Activated T-cell treated with anti-CD3 and anti-CD28 coated beads, Interleukin-2, amount 50 U/mL, for 4 hours (primary cell): Measurements from ENCODE around the gene OR2T1. TPM values are rescaled to one million over a fixed set of nuclear protein-coding genes. Genes with fewer than 3 reads are reported as not detected.
A peak's percentile ranks its signal among the peaks of the same experiment; 100 is the strongest.
"Not testable (repeated sequence)": the region's sequence is repeated elsewhere in the genome, so short reads cannot be mapped to it uniquely, and the experiment has no call there.

Experiments
- ATAC-seq, 2 donors: fragments of 200-7000 bp; cut with Tn5 transposase; one replicate each; pipeline ENCODE4 v1.10.0; 2021
- DNase-seq: peaks from one replicate; pipeline ENCODE4 v3.0.0-alpha.2; 2020
- H3K27me3 Mint-ChIP-seq: one replicate; pipeline ENCODE4 v1.8.0; 2021; ENCODE audit warnings: low read depth, mixed read lengths
- H3K36me3 Mint-ChIP-seq: one replicate; pipeline ENCODE4 v1.8.0; 2022; ENCODE audit warnings: mixed read lengths; ENCODE audit not compliant: insufficient read depth
- H3K4me1 Mint-ChIP-seq: one replicate; pipeline ENCODE4 v1.8.0; 2021; ENCODE audit warnings: low read depth, mixed read lengths
- H3K4me3 Mint-ChIP-seq: one replicate; pipeline ENCODE4 v1.8.0; 2021; ENCODE audit warnings: mild to moderate bottlenecking, moderate library complexity, mixed read lengths
- H3K9me3 Mint-ChIP-seq: one replicate; pipeline ENCODE4 v1.8.0; 2021; ENCODE audit warnings: mixed read lengths
- total RNA-seq, 3 donors: library from RNA; stranded (reverse); gene quantifications; one replicate each; pipeline ENCODE4 v1.2.1, GENCODE V29; 2021

OR2T1 gene
- total RNA-seq, 3 donors from 2014 or later, result not detected

DNA sequence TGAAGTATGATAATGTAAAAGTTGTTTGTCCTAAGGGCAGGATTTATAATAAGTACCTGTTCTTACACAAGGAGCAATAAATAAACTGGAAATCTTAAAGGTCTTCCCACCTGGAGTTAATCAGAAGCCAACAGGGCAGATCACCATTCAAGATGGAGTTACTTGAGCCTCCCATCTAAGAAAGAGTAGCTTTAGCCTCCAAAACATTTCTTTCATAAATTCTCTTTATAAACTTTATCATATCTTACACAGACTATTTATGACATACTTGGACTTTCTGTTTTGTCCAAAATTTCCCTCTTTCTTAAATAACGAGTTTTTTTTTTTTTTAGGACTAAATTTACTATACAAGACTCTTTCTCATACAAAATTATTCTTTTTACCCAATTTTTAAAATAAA, 18.5 kb downstream of the OR2T1 start:
- ATAC-seq, result no peak
- no peak overlapping the region for H3K4me3 Mint-ChIP-seq

DNA sequence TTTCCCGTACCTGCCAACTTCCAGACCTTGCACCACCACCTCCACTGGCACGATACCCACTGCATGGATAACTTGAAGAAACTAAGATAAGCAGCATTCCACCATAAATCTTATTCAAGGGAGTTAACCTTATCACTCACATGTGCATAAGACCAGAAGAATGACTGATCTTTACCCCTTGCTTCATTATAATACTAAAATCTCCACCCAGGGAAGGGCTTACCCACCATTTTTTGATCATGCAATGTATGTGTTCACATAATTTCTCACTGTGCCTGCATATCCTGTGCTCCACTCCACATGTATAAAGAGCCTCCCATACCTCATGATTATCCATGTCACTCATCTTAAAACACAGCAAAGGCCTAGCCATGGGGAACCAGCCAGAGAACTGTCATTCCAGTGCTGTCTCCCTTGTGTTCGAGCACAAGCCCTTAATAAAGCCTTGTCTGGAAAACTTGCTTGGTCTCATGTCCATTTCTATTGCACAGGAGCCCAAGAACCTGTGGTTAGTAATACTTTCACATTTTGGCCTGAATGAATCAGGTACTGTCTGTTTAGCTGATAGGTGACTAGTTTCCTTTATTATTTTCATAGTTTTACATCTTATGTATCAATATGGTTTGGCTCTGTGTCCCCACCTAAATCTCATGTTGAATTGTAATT, 24.8 kb downstream of the OR2T1 start:
- not testable (repeated sequence) for ATAC-seq, H3K36me3 Mint-ChIP-seq, H3K9me3 Mint-ChIP-seq

More for the DNA sequence above, 18.5 kb downstream of the OR2T1 start:
- Mint-ChIP-seq H3K36me3 (no peaks in the 10 kb centered on the region), H3K4me1 (peaks cover 22% of the 10 kb centered on the region), H3K9me3 (peaks cover 14% of the 10 kb centered on the region), H3K27me3 (no peaks in the 10 kb centered on the region)
- no peak for DNase-seq

DNA sequence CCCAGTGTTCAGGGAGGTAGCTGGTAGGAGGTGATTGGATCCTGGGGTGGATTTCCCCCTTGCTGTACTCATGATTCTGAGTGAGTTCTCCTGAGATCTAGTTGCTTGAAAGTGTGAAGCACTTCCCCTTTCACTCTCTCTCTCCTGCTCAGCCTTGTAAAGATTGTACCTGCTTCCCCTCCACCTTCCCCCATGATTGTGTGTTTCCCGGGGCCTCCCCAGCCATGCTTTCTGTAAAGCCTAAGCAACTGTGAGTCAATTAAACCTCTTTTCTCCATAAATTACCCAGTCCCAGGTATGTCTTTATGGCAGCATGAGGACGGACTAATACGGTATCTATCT, 25.3 kb downstream of the OR2T1 start:
- not testable (repeated sequence) for ATAC-seq, H3K36me3 Mint-ChIP-seq, H3K27me3 Mint-ChIP-seq, DNase-seq, H3K4me1 Mint-ChIP-seq, H3K9me3 Mint-ChIP-seq, H3K4me3 Mint-ChIP-seq

More for the DNA sequence above, 24.8 kb downstream of the OR2T1 start:
- not testable (repeated sequence) for H3K4me1 Mint-ChIP-seq, DNase-seq, H3K27me3 Mint-ChIP-seq, H3K4me3 Mint-ChIP-seq

DNA sequence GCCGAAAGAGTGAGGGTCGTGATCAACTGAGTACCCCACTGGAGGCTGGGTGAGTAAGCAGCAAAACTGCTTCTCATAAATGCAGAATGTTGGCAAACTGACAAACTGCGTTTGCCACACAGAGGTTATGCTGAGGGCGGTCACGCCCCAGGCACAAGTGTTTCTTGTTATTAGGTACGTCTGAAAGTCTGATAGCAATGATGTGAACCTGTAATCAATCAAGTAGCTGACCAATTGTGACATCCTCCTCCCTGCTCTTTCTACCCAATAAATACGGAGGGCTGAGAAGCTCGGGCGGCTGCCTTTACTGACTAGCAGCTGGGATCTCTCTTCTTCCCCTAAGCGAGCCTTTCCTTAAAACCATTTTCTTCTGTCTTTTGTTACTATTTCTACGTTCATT, 28.8 kb downstream of the OR2T1 start:
- not testable (repeated sequence) for H3K4me1 Mint-ChIP-seq, H3K9me3 Mint-ChIP-seq, ATAC-seq, H3K36me3 Mint-ChIP-seq, H3K27me3 Mint-ChIP-seq, DNase-seq, H3K4me3 Mint-ChIP-seq

DNA sequence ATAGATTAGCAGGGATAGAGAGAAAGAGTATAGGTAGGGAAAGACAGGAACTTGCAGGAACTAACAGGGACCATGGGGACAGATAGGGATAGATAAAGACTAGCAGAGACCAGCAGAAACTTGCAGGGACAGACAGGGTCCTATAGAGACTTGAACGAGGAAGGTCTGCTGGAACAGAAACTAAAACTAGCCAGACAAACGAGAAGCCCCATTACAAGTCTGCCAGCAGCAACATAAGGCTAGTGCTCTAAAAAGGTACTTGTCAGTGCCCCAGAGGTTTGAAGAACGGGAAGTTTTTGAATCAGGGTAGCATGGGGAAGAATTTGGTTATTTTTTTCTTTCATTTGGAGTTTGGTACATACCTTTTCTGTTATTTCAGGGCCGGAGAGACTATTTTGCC, 29.4 kb downstream of the OR2T1 start:
- H3K4me3 Mint-ChIP-seq, H3K27me3 Mint-ChIP-seq, H3K4me1 Mint-ChIP-seq, H3K36me3 Mint-ChIP-seq, H3K9me3 Mint-ChIP-seq, DNase-seq, ATAC-seq: not testable (repeated sequence)

DNA sequence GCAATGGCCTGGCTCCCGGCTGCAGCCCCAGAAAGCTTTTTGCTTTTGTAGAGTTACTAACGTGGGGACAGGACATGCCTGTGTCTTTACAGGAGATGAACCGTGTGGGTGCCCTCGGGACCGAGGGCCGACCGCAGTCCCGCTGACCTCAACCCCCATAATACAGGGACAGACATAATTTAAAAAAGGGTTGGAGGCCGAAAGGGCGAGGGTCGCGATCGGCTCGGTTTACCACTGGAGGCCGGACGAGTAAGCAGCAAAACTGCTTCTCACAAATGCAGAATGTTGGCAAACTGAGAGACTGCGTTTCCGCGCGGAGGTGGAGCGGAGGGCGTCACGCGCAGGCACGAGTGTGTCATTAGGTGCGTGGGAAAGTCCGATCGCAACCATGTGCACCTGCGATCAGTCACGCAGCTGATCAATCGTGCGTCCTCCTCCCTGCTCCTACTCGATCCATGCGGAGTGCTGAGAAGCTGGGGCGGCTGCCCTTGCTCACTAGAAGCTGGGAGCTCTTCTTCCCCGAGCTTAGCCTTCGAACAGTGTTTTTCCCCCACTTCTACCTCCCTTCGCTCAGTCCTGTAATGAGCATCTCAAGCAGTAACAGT, 31.1 kb downstream of the OR2T1 start:
- ATAC-seq, H3K4me1 Mint-ChIP-seq, H3K27me3 Mint-ChIP-seq, H3K9me3 Mint-ChIP-seq, DNase-seq, H3K4me3 Mint-ChIP-seq, H3K36me3 Mint-ChIP-seq: not testable (repeated sequence)

DNA sequence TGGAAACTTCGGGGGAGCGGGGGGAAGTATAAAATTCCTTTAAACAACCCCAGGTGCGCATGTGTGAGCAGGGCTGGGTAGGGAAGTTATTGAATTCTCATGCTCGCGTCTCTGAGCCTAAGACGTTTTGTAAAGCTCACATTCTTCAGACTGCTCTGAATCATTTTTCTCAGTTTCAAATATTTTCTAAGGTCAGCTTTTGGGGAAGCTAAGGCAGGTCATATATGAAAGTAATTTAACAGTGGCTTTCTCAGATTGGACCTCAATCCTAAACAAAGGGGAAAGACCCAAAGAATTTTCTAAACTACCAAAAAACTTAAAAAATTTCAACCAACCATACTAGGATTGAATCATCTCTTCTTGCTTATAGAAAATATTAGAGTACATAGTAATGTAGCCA, 32.1 kb downstream of the OR2T1 start:
- ATAC-seq, H3K27me3 Mint-ChIP-seq, H3K36me3 Mint-ChIP-seq, DNase-seq, H3K4me3 Mint-ChIP-seq, H3K4me1 Mint-ChIP-seq, H3K9me3 Mint-ChIP-seq: not testable (repeated sequence)

DNA sequence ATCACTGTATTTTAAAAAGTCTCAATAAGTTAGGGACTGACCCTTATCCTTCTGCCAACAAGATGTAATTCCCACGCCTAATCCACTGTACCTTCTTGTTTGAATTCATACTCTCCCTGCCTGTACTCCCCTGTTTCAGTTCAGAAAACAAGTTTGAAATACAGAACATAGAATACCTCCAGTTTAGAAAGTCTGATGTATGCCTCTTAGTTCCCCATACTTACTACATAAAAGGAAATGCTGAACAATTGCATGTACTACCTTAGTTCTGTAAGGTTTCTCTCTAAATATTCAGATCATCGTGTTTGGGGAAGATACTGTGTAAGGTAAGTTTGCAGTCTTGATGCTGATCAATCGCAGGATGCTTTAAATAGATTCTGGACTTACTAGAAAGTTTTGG, 33.5 kb downstream of the OR2T1 start:
- not testable (repeated sequence) for H3K9me3 Mint-ChIP-seq, H3K27me3 Mint-ChIP-seq, H3K36me3 Mint-ChIP-seq, H3K4me3 Mint-ChIP-seq, ATAC-seq, DNase-seq, H3K4me1 Mint-ChIP-seq

DNA sequence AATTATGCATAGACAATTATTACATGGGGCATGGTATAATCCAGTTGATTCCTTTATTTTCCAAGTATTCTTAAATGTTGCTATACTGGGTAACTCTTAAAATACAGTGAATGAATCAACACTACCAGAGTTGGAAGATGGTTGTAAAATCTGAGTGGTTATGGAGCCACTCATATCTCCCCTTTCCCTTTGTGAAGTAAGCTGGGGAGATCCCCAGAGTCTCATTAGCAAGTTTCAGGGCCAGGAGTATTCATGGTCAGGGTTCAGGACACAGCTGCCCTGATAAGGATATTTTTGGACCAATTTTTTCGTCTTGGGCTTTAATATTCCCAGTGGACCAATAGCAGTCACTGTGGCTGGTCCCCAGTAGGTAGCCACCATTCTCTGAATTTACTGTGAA, 35.8 kb downstream of the OR2T1 start:
- ATAC-seq, H3K9me3 Mint-ChIP-seq, H3K4me3 Mint-ChIP-seq, H3K27me3 Mint-ChIP-seq, H3K36me3 Mint-ChIP-seq, DNase-seq, H3K4me1 Mint-ChIP-seq: not testable (repeated sequence)

DNA sequence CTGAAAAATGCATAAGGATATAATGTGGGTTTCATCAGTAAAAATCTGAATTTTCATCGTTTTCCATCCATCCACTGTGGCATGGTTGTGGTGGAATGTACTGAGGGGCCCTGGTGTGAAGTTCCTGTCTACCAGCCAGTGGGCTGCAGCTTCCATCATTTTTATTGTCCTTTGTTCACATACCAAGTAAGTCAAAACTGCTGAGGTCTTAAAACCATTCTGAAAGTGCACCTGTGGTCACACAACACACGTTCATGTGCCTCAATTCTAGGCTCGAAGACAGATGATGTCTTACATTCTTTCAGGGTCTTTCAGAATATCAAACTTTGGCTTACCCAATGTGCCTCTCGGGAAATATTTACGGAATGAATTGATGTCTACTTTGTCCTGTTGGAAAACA, 36.4 kb downstream of the OR2T1 start:
- DNase-seq, H3K4me3 Mint-ChIP-seq, H3K4me1 Mint-ChIP-seq, H3K9me3 Mint-ChIP-seq, H3K27me3 Mint-ChIP-seq, ATAC-seq, H3K36me3 Mint-ChIP-seq: not testable (repeated sequence)

DNA sequence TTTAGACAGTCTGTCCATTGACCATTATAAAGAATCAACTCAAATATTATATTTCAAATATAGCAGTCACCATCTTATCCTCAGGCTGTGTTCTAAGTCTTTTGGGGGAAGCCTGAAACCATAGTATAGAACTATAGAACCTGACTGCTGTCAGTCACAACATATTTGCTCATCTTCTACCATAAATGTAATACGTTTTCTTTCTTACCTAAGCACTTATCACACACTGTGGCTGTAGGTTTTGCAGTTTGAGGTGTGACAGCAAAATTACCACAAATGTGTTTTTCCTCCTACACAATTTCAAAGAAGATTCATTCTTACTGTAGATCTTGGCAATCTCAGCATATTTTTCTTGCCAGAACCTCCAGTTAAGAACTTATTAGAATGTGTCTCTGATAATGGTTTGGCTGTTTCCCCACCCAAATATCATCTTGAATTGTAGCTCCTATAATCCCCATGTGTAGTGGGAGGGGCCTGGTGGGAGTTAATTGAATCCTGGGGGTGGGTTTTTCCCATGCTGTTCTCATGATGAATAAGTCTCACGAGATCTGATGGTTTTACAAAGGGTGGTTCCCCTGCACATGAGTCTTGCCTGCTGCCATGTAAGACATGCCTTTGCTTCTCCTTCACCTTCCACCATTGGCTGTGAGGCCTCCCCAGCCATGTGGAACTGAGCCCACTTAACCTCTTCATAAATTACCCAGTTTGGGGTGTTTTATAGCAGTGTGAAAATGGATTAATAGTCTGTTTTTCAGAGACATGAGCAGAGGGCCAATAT, 39.8 kb downstream of the OR2T1 start:
- not testable (repeated sequence) for H3K36me3 Mint-ChIP-seq, DNase-seq, H3K4me3 Mint-ChIP-seq, H3K4me1 Mint-ChIP-seq, H3K27me3 Mint-ChIP-seq, H3K9me3 Mint-ChIP-seq
- ATAC-seq, result peak; percentile 30 to 38

DNA sequence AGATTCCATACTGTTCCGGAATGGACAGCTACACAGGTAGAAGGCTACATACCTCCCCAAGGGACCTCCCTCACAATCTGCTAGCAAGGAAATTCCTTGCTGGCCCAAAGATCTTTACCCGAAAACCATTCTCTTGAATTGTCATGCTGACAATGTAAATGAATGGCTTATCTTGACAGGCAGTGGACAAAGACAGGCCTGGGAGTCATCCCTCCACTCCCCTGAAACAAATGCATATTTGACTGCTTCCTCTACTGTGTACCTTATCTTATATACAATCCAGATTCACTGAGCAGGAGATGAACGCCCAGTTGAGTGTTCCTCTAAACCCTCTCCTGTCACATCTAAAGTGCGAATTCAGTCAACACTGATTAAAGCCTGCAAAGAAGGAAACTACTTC, 41.8 kb downstream of the OR2T1 start:
- not testable (repeated sequence) for DNase-seq, H3K9me3 Mint-ChIP-seq, H3K36me3 Mint-ChIP-seq, H3K4me3 Mint-ChIP-seq, H3K4me1 Mint-ChIP-seq, H3K27me3 Mint-ChIP-seq, ATAC-seq

DNA sequence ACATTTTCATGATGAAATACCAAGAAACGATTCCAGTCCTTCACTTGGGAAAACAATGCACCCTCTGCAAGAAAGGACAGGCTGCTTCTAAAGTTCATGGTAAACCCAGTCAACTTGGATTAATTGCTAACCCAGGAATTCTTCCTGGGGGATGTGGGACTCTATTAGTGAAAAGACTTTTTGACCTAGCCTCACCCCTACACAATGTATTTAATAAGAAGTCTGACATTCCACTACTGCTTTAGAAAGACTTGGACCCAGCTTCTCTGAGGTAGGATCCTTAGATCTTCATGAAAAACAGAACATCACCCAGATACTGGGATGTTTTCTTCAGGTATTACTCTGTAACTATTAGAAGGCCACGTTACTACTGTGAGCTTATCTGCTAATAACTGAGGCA, 42.6 kb downstream of the OR2T1 start, which contains the start of gene OR2T2:
Gene OR2T2, plus strand, starts transcription at position 239 of the 400 bp plus-strand sequence. CDS start 7,161 bp downstream, outside the sequence.
- H3K36me3 Mint-ChIP-seq, H3K4me3 Mint-ChIP-seq, ATAC-seq, H3K27me3 Mint-ChIP-seq, H3K9me3 Mint-ChIP-seq, DNase-seq, H3K4me1 Mint-ChIP-seq: not testable (repeated sequence)

DNA sequence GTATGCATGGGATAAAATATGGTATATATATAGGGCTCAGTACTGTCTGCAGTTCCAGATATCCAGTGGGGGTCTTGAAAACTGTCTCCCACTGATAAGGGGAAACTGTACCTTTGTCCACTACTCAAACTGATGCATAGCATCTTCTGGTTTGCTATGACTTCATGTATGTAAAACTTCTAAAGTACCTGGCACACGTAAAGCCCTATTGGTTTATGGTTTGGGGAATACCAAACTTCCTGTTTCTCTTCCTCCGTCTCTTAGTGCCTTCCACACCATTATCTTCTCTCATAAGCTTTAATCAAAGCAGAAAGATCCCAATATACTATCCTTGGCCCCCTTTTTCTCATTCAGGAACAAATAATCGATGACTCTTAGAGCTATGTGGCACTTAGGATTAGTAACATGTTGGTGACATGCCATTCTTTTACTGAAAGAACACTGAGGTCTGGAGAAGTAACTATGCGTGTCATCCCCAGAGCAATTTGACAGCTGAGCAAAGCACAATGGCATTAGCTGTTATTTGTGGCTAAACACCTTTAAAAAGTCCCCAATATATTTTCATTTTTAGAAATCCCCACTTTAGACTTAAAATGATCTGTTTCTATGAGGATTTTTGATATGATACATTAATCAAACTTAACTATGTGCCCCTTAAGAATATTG, 45.7 kb downstream of the OR2T1 start:
- not testable (repeated sequence) for H3K27me3 Mint-ChIP-seq, DNase-seq, H3K9me3 Mint-ChIP-seq, ATAC-seq, H3K4me1 Mint-ChIP-seq, H3K4me3 Mint-ChIP-seq, H3K36me3 Mint-ChIP-seq
